Nephron (organoid): Measurements from ENCODE around the gene VPS9D1.
"Not testable (repeated sequence)": the region's sequence is repeated elsewhere in the genome, so short reads cannot be mapped to it uniquely, and the experiment has no call there.

Experiments used
- H3K27ac Mint-ChIP-seq, 3 experiments: 2 replicates each; pipeline ENCODE4 v1.8.0; 2020; ENCODE audit warnings: mixed read lengths in 3 of 3, mild to moderate bottlenecking in 2 of 3, moderate library complexity in 1 of 3
- H3K27me3 Mint-ChIP-seq: 2 replicates; pipeline ENCODE4 v1.8.0; 2021; ENCODE audit warnings: low read depth, mild to moderate bottlenecking, moderate library complexity, mixed read lengths
- H3K36me3 Mint-ChIP-seq: 2 replicates; pipeline ENCODE4 v1.8.0; 2020; ENCODE audit warnings: low read depth, mixed read lengths
- H3K4me1 Mint-ChIP-seq: 2 replicates; pipeline ENCODE4 v1.8.0; 2020; ENCODE audit warnings: mixed read lengths
- H3K4me3 Mint-ChIP-seq, 3 experiments: 2 replicates each; pipeline ENCODE4 v1.8.0; 2020; ENCODE audit warnings: mild to moderate bottlenecking in 3 of 3, mixed read lengths in 3 of 3, moderate library complexity in 2 of 3
- H3K9me3 Mint-ChIP-seq: 2 replicates; pipeline ENCODE4 v1.8.0; 2020; ENCODE audit warnings: mixed read lengths
- TF ChIP-seq, protein P1 (sequence below), 3 experiments: fragments of 200-600 bp; sonication (generic); IDR thresholded peaks; one replicate each; pipeline ENCODE4 v1.5.0; 2021; ENCODE audit warnings: antibody characterized with exemption in 3 of 3; ENCODE audit not compliant: unreplicated experiment in 3 of 3

Gene VPS9D1

DNA sequence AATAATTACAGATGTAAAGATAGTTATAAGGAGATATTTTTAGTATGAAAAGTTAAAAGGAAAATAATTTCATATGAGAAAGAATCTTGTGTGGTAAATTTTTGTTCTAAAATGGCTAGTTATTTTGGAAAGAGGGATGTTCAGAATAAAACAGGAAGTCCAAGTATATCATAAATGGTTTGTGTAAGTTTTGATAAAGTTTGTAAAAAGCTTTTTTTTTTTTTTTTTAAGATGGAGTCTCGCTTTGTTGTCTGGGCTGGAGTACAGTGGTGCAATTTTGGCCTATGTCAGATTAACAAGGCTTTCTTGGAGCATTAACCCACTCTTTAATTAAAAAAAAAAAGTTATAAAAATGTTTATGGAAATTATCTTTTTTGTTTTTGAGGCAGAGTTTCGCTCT, 42.4 kb downstream of the VPS9D1 start:
- TF ChIP-seq, protein P1, sequence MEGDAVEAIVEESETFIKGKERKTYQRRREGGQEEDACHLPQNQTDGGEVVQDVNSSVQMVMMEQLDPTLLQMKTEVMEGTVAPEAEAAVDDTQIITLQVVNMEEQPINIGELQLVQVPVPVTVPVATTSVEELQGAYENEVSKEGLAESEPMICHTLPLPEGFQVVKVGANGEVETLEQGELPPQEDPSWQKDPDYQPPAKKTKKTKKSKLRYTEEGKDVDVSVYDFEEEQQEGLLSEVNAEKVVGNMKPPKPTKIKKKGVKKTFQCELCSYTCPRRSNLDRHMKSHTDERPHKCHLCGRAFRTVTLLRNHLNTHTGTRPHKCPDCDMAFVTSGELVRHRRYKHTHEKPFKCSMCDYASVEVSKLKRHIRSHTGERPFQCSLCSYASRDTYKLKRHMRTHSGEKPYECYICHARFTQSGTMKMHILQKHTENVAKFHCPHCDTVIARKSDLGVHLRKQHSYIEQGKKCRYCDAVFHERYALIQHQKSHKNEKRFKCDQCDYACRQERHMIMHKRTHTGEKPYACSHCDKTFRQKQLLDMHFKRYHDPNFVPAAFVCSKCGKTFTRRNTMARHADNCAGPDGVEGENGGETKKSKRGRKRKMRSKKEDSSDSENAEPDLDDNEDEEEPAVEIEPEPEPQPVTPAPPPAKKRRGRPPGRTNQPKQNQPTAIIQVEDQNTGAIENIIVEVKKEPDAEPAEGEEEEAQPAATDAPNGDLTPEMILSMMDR (IDR thresholded peaks at IDR 0.05; ENCODE audit: unreplicated experiment in 3 of 3) = no peak
- Mint-ChIP-seq H3K36me3 (peaks cover 57% of the 10 kb centered on the region), H3K27me3 (no peaks in the 10 kb centered on the region), H3K27ac (no peak overlapping the region), H3K4me1 (no peaks in the 10 kb centered on the region), H3K4me3 (no peak overlapping the region), H3K9me3 (peaks cover 20% of the 10 kb centered on the region)

DNA sequence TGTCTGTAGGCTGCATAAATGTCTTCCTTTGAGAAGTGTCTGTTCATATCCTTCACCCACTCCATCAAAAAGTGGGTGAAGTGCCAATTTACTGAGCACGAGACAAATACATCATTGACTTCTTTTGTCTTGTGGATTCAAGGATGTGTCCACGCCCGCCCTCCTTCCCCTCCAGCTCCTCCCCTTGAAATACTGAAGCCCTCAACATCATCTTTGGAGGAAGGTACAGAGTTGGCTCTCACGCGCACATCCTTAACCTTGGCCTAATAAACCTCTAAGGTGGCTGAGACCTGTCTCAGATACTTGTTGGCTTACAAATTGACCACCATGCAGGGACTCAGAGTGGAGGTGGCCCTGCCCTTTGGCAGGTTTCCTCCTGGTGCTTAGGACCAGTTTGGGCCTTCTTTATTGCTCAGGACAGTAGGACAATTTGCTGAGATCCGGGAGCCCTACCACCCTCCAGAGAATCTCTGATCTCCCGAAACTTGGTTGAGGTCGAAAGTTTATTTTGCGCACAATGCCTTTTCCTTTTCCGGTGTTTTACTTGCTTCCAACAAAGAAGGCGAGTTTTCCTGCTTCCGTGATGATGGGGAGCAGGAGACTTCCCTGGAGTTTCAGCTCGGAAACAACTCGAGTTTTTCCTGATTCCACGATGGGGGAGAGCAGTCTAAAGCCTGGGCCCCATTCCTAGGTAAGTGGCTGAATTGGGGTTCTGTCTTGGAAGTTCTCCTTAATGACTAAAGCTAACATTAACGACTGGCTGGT, 48.3 kb downstream of the VPS9D1 start:
- no peak overlapping the region for H3K27ac Mint-ChIP-seq
- peaks cover 23% of the 10 kb centered on the region for H3K36me3 Mint-ChIP-seq
- no peak overlapping the region for H3K4me3 Mint-ChIP-seq
- no peaks in the 10 kb centered on the region for H3K4me1 Mint-ChIP-seq
- TF ChIP-seq, protein P1 (IDR thresholded peaks at IDR 0.05; ENCODE audit: unreplicated experiment in 3 of 3) = no peak
- no peaks in the 10 kb centered on the region for H3K27me3 Mint-ChIP-seq
- peaks cover 2% of the 10 kb centered on the region for H3K9me3 Mint-ChIP-seq

DNA sequence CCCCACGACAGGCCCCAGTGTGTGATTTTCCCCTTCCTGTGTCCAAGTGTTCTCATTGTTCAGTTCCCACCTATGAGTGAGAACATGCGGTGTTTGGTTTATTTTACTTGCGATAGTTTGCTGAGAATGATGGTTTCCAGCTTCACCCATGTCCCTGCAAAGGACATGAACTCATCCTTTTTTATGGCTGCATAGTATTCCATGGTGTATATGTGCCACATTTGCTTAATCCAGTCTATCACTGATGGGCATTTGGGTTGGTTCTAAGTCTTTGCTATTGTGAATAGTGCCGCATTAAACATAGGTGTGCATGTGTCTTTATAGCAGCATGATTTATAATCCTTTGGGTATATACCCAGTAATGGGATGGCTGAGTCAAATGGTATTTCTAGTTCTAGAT, 49.1 kb downstream of the VPS9D1 start:
- H3K27me3 Mint-ChIP-seq, H3K4me1 Mint-ChIP-seq: not testable (repeated sequence)

DNA sequence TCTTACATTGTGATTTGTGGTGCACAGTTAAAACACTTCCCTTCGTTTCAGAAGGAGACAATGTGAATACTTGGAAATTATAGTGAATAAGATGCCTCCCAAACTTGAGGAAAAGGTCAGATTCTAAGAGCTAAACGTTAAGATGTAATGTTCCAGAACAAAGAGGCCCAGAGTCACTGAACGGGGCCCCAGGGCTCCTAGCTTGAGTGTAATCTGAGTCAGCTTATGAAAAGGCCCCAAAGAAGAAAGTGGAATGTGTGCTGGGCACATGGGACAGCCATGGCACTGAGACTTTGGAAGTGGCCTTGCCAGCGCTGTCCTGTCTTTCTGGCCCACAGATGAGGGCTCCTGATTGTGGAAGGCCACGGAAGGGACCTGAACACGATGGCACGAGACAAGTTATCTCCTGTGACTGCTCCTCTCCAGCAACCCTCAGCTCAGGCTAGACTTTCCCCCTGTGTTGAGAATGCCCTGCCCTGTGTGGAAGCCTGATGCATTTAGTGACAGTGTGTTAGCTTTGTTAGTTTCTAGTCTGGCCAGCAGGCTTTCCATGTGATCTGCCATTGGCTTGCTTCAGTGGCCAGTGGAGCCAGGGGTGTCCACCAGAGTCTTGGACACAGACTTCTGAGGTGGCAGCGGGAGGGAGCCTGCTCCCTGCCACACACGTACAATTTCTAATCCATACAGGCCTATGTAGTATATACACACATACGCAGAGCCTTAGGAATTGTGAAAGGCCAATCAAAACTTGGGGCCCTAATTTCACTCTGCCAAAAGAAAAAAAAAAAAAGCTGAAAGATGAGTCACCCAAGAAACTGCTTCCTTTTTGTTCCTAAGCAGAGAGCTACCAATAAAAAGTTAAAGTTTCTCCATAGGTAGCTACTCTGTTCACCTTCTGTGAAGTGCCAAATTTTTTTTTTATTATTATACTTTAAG, 49.9 kb downstream of the VPS9D1 start:
- Mint-ChIP-seq H3K27me3 (peaks cover 3% of the 10 kb centered on the region), H3K36me3 (peaks cover 27% of the 10 kb centered on the region), H3K27ac (no peak overlapping the region), H3K9me3 (peaks cover 8% of the 10 kb centered on the region), H3K4me1 (no peaks in the 10 kb centered on the region), H3K4me3 (no peak overlapping the region)
- TF ChIP-seq, protein P1 (IDR thresholded peaks at IDR 0.05; ENCODE audit: unreplicated experiment in 3 of 3) = no peak

More for the DNA sequence above, 49.1 kb downstream of the VPS9D1 start:
- peaks cover 25% of the 10 kb centered on the region for H3K36me3 Mint-ChIP-seq
- not testable (repeated sequence) for H3K4me3 Mint-ChIP-seq, H3K9me3 Mint-ChIP-seq, H3K27ac Mint-ChIP-seq

- Mint-ChIP-seq H3K27ac (no peak overlapping the region), H3K4me3 (no peak overlapping the region), H3K27me3 (peaks cover 3% of the 10 kb centered on the region), H3K4me1 (no peaks in the 10 kb centered on the region), H3K9me3 (peaks cover 9% of the 10 kb centered on the region), H3K36me3 (peaks cover 32% of the 10 kb centered on the region)
- TF ChIP-seq, protein P1 (IDR thresholded peaks at IDR 0.05; ENCODE audit: unreplicated experiment in 3 of 3) = no peak
These were observed 50.9 kb downstream of the VPS9D1 start for GRCh38 chr16:89669755-89670154.

DNA sequence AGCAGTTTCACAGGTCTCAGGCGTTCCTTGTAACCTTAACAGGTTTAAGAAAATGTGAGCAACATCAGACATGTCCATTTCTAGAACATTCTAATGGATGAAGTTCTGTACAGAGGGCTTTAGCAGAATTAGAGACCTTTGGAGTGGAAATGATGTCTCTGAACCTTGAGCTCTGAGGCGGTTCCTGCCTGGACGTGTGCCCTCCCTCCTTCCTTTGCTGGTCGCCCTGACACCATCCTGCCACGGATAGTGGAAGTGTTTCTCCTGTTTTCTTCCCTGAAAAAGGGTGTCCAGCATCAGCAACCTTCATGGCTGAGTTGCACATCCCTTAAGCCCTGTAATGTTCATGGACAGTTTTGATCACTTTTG, 51.9 kb downstream of the VPS9D1 start:
- H3K27ac Mint-ChIP-seq = no peak overlapping the region
- H3K4me3 Mint-ChIP-seq = no peak overlapping the region
- H3K27me3 Mint-ChIP-seq = peaks cover 3% of the 10 kb centered on the region
- peaks cover 39% of the 10 kb centered on the region for H3K36me3 Mint-ChIP-seq
- H3K4me1 Mint-ChIP-seq = no peaks in the 10 kb centered on the region
- H3K9me3 Mint-ChIP-seq = peaks cover 9% of the 10 kb centered on the region
- TF ChIP-seq, protein P1 (IDR thresholded peaks at IDR 0.05; ENCODE audit: unreplicated experiment in 3 of 3) = no peak
